Neural progenitor cell (in vitro differentiated cells): ENCODE data around the gene LRCH4. TPM values are rescaled to one million over a fixed set of nuclear protein-coding genes. Genes with fewer than 3 reads are reported as not detected.
A peak's percentile ranks its signal among the peaks of the same experiment; 100 is the strongest.

Source experiments
- DNase-seq: peaks from one replicate; pipeline ENCODE4 v3.0.0-alpha.2; 2016; ENCODE audit warnings: low spot score
- H2AFZ ChIP-seq: fragments of 200-600 bp; sonication (generic); replicated peaks from 2 replicates; pipeline ENCODE4 v1.6.1; 2016; ENCODE audit warnings: antibody characterized with exemption
- H3F3A ChIP-seq: fragments of 200-600 bp; sonication (generic); 2 replicates; pipeline ENCODE4 v1.6.1; 2016; ENCODE audit warnings: antibody characterized with exemption, low read depth
- H3K27ac ChIP-seq: fragments of 200-600 bp; sonication (generic); 2 replicates; pipeline ENCODE4 v1.5.1; 2016; ENCODE audit warnings: mild to moderate bottlenecking
- H3K27me3 ChIP-seq: fragments of 200-600 bp; sonication (generic); 2 replicates; pipeline ENCODE4 v1.6.1; 2016; ENCODE audit warnings: mild to moderate bottlenecking, moderate library complexity
- H3K36me3 ChIP-seq: fragments of 200-600 bp; sonication (generic); 2 replicates; pipeline ENCODE4 v1.5.1; 2016
- H3K4me1 ChIP-seq: fragments of 200-600 bp; sonication (generic); 2 replicates; pipeline ENCODE4 v1.6.1; 2016; ENCODE audit warnings: mixed run types
- H3K4me2 ChIP-seq: fragments of 200-600 bp; sonication (generic); 2 replicates; pipeline ENCODE4 v1.6.1; 2016
- H3K4me3 ChIP-seq: fragments of 200-600 bp; sonication (generic); 2 replicates; pipeline ENCODE4 v1.5.1; 2016
- H3K79me2 ChIP-seq: fragments of 200-600 bp; sonication (generic); 2 replicates; pipeline ENCODE4 v1.6.1; 2016; ENCODE audit warnings: low read depth
- H3K9ac ChIP-seq: fragments of 200-600 bp; sonication (generic); 2 replicates; pipeline ENCODE4 v1.6.1; 2016
- H3K9me3 ChIP-seq: fragments of 200-600 bp; sonication (generic); 2 replicates; pipeline ENCODE4 v1.5.1; 2016; ENCODE audit warnings: low read depth
- H4K20me1 ChIP-seq: fragments of 200-600 bp; sonication (generic); 2 replicates; pipeline ENCODE4 v1.6.1; 2016; ENCODE audit warnings: low read depth
- H3K27ac Mint-ChIP-seq: 3 replicates; pipeline ENCODE4 v1.8.0; 2021; ENCODE audit warnings: mixed read lengths
- H3K27me3 Mint-ChIP-seq: 2 replicates; pipeline ENCODE4 v1.8.0; 2022; ENCODE audit warnings: low read depth, mild to moderate bottlenecking, inconsistent platforms, moderate library complexity, mixed read lengths; ENCODE audit not compliant: insufficient read depth
- H3K36me3 Mint-ChIP-seq: 3 replicates; pipeline ENCODE4 v1.8.0; 2021; ENCODE audit warnings: mixed read lengths
- H3K4me1 Mint-ChIP-seq: 3 replicates; pipeline ENCODE4 v1.8.0; 2021; ENCODE audit warnings: mixed read lengths
- H3K4me3 Mint-ChIP-seq: 3 replicates; pipeline ENCODE4 v1.8.0; 2021; ENCODE audit warnings: mild to moderate bottlenecking, moderate library complexity, mixed read lengths
- H3K9me3 Mint-ChIP-seq: 3 replicates; pipeline ENCODE4 v1.8.0; 2020; ENCODE audit warnings: mixed read lengths
- EZH2 ChIP-seq: fragments of 200-600 bp; sonication (generic); IDR thresholded peaks from 2 replicates; pipeline ENCODE4 v1.6.1; 2017; ENCODE audit warnings: antibody characterized with exemption, mild to moderate bottlenecking, moderate library complexity
- EZH2phosphoT487 ChIP-seq: fragments of 200-600 bp; sonication (generic); IDR thresholded peaks from 2 replicates; pipeline ENCODE4 v1.6.1; 2017; ENCODE audit warnings: antibody characterized with exemption
- total RNA-seq: library from RNA; depleted of rRNA; stranded (reverse); fragments of >200 nt; gene quantifications from 2 replicates; pipeline ENCODE4 v1.2.3, GENCODE V29; 2015; ENCODE audit warnings: low replicate concordance
- TF ChIP-seq, protein P1 (sequence below): fragments of 200-600 bp; sonication (generic); IDR thresholded peaks from 2 replicates; pipeline ENCODE4 v1.5.1; 2017; ENCODE audit warnings: antibody characterized with exemption, mild to moderate bottlenecking

Gene LRCH4
- total RNA-seq, 1 donor from 2014 or later = 4.5 TPM

GRCh38 chr7:100620804-100621203 is 34.9 kb upstream of the LRCH4 start:
- Histone ChIP-seq H3F3A (no peaks in the 10 kb centered on the region), H3K9me3 (no peaks in the 10 kb centered on the region), H3K4me2 (no peak overlapping the region), H3K27me3 (peaks cover 7% of the 10 kb centered on the region), H4K20me1 (no peaks in the 10 kb centered on the region), H3K27ac (no peak overlapping the region), H3K36me3 (no peaks in the 10 kb centered on the region), H3K4me1 (no peaks in the 10 kb centered on the region), H3K4me3 (no peak overlapping the region), H3K9ac (no peak overlapping the region), H2AFZ (no peak overlapping the region), H3K79me2 (no peaks in the 10 kb centered on the region)
- Mint-ChIP-seq H3K27me3 (peaks cover 12% of the 10 kb centered on the region), H3K36me3 (no peaks in the 10 kb centered on the region), H3K27ac (peak overlapping the region; percentile 79), H3K9me3 (no peaks in the 10 kb centered on the region), H3K4me1 (peaks cover 3% of the 10 kb centered on the region), H3K4me3 (no peak overlapping the region)
- TF ChIP-seq, protein P1, sequence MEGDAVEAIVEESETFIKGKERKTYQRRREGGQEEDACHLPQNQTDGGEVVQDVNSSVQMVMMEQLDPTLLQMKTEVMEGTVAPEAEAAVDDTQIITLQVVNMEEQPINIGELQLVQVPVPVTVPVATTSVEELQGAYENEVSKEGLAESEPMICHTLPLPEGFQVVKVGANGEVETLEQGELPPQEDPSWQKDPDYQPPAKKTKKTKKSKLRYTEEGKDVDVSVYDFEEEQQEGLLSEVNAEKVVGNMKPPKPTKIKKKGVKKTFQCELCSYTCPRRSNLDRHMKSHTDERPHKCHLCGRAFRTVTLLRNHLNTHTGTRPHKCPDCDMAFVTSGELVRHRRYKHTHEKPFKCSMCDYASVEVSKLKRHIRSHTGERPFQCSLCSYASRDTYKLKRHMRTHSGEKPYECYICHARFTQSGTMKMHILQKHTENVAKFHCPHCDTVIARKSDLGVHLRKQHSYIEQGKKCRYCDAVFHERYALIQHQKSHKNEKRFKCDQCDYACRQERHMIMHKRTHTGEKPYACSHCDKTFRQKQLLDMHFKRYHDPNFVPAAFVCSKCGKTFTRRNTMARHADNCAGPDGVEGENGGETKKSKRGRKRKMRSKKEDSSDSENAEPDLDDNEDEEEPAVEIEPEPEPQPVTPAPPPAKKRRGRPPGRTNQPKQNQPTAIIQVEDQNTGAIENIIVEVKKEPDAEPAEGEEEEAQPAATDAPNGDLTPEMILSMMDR = no peak
- TF ChIP-seq EZH2 (no peak), EZH2phosphoT487 (no peak)
- no peak for DNase-seq

DNA sequence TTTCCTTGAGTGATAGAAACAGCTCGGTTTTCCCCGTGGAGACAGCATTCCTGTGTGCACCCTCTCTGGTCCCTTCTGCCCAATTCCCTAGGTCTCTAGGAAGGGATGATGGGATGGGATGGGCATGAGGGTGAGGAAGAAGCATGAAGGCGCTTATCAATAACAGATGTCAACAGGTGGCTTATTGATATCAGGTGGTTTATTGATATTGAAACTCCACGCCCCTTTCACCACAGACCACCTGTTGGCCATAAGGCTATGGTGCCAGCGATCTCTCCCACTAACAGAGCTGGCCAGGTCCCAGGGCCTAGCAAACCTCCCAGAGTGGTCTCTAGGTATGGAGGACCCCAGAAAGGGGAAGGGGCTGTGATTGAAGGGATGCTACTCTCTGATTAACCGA is 34.3 kb upstream of the LRCH4 start:
- H3K36me3 Mint-ChIP-seq = peaks cover 1% of the 10 kb centered on the region
- no peak for TF ChIP-seq EZH2
- TF ChIP-seq, protein P1 = no peak
- TF ChIP-seq EZH2phosphoT487 = no peak
- Histone ChIP-seq H3F3A (no peaks in the 10 kb centered on the region), H2AFZ (no peak overlapping the region), H3K9me3 (no peaks in the 10 kb centered on the region), H3K9ac (no peak overlapping the region), H3K36me3 (no peaks in the 10 kb centered on the region), H3K27me3 (peaks cover 1% of the 10 kb centered on the region), H3K4me1 (no peaks in the 10 kb centered on the region), H3K4me2 (no peak overlapping the region), H3K4me3 (no peak overlapping the region), H3K27ac (no peak overlapping the region), H3K79me2 (no peaks in the 10 kb centered on the region), H4K20me1 (no peaks in the 10 kb centered on the region)
- DNase-seq = no peak
- H3K9me3 Mint-ChIP-seq = no peaks in the 10 kb centered on the region
- no peaks in the 10 kb centered on the region for H3K4me1 Mint-ChIP-seq
- H3K4me3 Mint-ChIP-seq = peak overlapping the region; percentile 5
- peaks cover 9% of the 10 kb centered on the region for H3K27me3 Mint-ChIP-seq
- peak overlapping the region; percentile 79 for H3K27ac Mint-ChIP-seq

- H3K4me3 Mint-ChIP-seq = peak overlapping the region; percentile 99
- H3K27ac Mint-ChIP-seq = no peak overlapping the region
- DNase-seq = no peak
- TF ChIP-seq, protein P1 = no peak
- TF ChIP-seq EZH2phosphoT487 = no peak
- no peak for TF ChIP-seq EZH2
- no peaks in the 10 kb centered on the region for H3K36me3 ChIP-seq
- no peak overlapping the region for H3K4me2 ChIP-seq
- peaks cover 14% of the 10 kb centered on the region for H3K4me1 Mint-ChIP-seq
- H3K9me3 ChIP-seq = no peaks in the 10 kb centered on the region
- no peak overlapping the region for H2AFZ ChIP-seq
- no peak overlapping the region for H3K4me3 ChIP-seq
- H4K20me1 ChIP-seq = no peaks in the 10 kb centered on the region
- no peaks in the 10 kb centered on the region for H3K27me3 ChIP-seq
- H3K4me1 ChIP-seq = no peaks in the 10 kb centered on the region
- H3K79me2 ChIP-seq = no peaks in the 10 kb centered on the region
- no peak overlapping the region for H3K27ac ChIP-seq
- no peak overlapping the region for H3K9ac ChIP-seq
- peaks cover 5% of the 10 kb centered on the region for H3K36me3 Mint-ChIP-seq
- peaks cover 15% of the 10 kb centered on the region for H3F3A ChIP-seq
- H3K27me3 Mint-ChIP-seq = peaks cover 8% of the 10 kb centered on the region
- H3K9me3 Mint-ChIP-seq = no peaks in the 10 kb centered on the region
Observed at GRCh38 chr7:100614308-100614861, 28.5 kb upstream of the LRCH4 start.
